Fibroblast of mammary gland (primary cell): Measurements from ENCODE around the gene DNM3.

Experiments used
- DNase-seq: peaks from one replicate; pipeline ENCODE4 v3.0.0-alpha.2; 2010; ENCODE audit warnings: low read depth
- H3K4me3 ChIP-seq: 2 replicates; pipeline ENCODE4 v1.5.1; 2011; ENCODE audit warnings: low read depth, mild to moderate bottlenecking, low read length, moderate library complexity; ENCODE audit not compliant: control insufficient read depth
- CTCF ChIP-seq: conservative IDR thresholded peaks from 2 replicates; pipeline ENCODE4 v1.5.1; 2011; ENCODE audit warnings: low read depth, low read length, inconsistent platforms; ENCODE audit not compliant: control insufficient read depth, insufficient read depth

The DNM3 gene

DNA sequence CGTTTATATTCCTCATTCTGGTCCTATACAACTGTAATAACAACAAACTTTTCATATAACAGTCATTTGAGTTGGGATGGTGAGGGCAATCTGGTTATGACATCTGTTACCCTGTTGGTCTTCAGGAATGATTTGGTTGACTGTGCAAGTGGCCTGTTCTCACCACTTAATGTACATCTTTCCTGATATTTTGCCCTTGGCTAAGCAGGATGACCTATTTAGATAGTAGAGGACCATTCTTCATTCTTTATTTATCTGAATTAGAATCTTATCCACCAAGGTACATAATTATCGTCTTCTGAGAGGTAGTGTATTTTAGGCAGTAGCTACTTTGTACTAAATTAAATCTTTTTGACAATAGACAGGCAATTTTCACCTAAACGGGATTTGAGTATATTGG is 154.3 kb downstream of the DNM3 start:
- no peak for TF ChIP-seq CTCF
- DNase-seq = no peak
- H3K4me3 ChIP-seq = no peak overlapping the region

DNA sequence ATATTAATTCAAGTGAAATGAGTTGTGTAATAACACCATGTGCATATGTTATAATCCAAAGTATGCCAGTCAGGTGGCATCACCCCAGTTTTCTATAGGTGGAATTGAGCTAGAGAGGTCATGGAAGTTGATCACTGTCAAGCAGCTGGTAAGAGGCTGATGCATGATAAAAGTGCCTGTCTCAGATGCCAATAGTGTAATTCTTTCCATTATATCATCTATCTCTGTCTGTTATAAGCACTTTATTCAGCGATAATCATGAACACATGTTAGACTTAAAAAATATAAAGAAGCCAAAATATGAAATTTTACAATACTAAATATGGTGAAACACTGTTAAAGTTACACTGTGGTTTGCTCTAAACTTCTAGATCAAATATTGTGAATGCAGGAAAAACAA is 156.6 kb downstream of the DNM3 start:
- H3K4me3 ChIP-seq = no peak overlapping the region
- no peak for TF ChIP-seq CTCF
- no peak for DNase-seq

DNA sequence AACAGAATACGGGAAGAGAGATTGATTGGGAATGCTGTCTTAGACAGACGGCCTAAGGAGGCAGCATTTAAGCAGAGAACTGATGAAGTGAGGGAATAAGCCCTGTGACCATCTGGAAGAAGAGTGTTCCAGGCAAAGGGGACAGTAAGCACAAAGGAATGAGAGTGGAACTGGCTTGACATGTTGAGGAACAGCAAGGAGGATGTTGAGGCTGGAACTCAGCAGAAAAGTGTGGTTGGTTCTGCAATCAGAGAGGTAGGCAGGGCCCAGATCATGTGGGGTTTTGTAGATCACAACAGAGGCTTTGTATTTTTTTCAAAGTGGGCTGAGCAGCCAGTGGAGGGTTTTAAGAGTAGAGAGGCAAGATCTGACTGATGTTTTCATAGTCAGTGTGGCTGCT is 157.4 kb downstream of the DNM3 start:
- peak; percentile 33 for DNase-seq
- no peak for TF ChIP-seq CTCF
- no peak overlapping the region for H3K4me3 ChIP-seq

DNA sequence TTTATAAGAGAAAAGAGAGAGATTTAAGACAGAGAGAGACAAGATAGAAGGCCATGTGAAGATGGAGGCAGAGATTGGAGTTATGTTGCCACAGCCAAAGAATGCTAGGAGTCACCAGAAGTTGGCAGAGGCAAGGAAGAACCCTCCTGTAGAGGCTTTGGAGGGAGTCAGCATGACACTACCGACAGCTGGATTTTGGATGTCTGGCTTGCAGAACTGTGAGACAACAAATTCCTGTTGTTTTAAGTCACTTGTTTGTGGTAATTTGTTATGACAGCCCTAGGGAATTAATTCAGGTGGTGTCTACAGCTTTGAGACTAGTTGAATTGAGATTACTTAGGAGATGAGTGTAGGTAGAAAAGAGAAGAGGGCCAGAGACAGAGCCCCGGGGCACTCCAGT is 158.5 kb downstream of the DNM3 start:
- peak; percentile 42 for DNase-seq
- no peak for TF ChIP-seq CTCF
- no peak overlapping the region for H3K4me3 ChIP-seq

DNA sequence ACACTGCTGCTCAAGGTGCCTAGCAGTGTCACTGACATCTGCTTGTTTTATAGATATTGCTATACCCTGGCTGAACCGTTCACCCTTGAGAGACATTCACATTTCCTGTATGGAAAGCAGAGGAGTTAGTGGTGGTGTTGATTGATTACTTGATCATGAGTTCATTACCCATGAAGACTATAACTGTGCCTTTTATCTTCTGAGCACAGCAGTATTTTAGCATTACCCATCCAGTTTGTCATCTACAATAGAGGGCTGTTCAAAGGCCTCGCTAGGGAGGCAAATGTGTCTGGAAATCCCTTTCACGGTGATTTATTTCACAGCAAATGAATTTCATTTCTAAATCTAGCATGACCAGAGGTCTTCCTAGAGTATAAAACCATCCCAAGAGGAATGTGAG is 160.0 kb downstream of the DNM3 start:
- H3K4me3 ChIP-seq = no peak overlapping the region
- DNase-seq = no peak
- TF ChIP-seq CTCF = no peak

DNA sequence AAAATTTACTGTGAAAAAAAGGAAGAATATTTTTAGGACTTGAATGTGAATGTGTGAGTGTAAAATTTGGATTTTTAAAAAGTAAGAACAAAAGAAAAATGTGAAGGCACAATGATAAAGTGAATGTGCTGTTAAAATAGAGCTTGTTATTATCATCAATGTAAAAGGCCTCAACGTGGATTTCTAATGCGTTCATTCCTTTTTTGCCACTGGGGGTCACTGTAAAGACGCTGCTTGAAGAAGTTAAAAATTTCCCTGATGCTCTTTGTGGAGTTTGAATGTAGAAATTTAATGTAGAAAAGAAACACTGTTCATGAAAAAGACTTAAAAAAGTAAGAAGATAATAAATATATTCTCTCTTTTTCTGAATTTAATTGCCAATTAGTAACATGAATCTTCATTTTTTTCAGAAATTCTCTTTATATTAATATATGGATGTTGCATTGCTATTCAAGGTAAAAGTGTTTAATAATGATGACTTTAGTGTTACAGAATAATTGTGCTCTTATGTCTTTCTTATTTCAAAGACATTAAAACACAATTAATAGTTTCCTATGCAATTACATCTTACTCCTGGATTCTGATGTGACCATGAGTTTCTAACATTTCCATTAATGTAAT is 161.5 kb downstream of the DNM3 start:
- H3K4me3 ChIP-seq = no peak overlapping the region
- DNase-seq = peak; percentile 73
- TF ChIP-seq CTCF = peak; percentile 90

- DNase-seq = peak; percentile 10
- no peak overlapping the region for H3K4me3 ChIP-seq
- no peak for TF ChIP-seq CTCF
Measured at GRCh38 chr1:172003766-172004530, 162.7 kb downstream of the DNM3 start.
